ENCODE data around the gene PCNX2.

DNA sequence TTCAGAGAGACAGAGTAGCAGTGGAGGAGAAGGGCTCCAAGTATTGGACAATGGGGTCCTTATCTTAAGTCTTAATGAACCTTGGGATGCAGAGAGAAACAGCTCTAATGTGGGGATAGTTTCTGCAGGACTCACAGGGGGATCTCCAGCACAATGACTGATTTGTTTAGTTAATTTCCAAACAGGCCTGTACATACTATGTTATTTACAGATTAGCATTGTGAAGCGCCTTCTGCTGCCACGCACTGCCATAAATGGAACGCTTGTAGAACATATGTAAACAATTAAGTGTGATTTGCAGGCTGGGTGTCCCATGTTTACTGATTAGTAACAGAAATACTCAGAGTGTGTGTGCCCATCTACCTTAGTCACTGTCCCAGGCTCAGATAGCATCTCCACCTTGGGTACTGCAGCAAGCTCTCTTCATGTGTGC lies 289.0 kb downstream of the PCNX2 start:
- TF ChIP-seq EZH2 (IDR thresholded peaks at IDR 0.05; ENCODE audit: borderline replicate concordance), result no peak
- TF ChIP-seq, protein P1, sequence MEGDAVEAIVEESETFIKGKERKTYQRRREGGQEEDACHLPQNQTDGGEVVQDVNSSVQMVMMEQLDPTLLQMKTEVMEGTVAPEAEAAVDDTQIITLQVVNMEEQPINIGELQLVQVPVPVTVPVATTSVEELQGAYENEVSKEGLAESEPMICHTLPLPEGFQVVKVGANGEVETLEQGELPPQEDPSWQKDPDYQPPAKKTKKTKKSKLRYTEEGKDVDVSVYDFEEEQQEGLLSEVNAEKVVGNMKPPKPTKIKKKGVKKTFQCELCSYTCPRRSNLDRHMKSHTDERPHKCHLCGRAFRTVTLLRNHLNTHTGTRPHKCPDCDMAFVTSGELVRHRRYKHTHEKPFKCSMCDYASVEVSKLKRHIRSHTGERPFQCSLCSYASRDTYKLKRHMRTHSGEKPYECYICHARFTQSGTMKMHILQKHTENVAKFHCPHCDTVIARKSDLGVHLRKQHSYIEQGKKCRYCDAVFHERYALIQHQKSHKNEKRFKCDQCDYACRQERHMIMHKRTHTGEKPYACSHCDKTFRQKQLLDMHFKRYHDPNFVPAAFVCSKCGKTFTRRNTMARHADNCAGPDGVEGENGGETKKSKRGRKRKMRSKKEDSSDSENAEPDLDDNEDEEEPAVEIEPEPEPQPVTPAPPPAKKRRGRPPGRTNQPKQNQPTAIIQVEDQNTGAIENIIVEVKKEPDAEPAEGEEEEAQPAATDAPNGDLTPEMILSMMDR (IDR thresholded peaks at IDR 0.05; ENCODE audit: poor library complexity), result no peak

Measured in hepatocyte (in vitro differentiated cells).